Measurements from ENCODE around the gene LRIT3.
A peak's percentile ranks its signal among the peaks of the same experiment; 100 is the strongest.

Gene LRIT3

DNA sequence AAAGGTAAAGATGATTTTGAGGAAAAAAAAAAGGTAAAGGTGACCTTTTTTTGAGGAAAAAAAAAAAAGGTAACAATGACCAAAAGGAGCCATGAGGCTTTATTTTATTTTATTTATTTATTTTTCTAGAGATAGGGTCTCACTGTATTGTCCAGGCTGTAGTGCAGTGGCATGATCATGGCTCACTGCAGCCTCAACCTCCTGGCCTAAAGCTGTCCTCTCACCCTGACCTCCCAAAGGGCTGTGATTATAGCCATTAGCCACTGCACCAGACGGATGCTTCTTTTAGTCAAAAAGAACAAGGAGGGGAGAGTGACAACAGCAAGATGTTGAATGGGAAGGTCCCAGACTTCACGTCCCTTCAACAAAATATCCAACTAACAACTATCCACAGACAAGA is 30.4 kb downstream of the LRIT3 start:
- no peaks in the 10 kb centered on the region for H3K36me3 ChIP-seq (ENCODE audit: control insufficient read depth in 4 of 4, insufficient read depth in 4 of 4, low read length in 3 of 4)
- WGBS (ENCODE audit: insufficient coverage): no CpG with 5 or more reads among the region's 2 CpGs
- no peak for DNase-seq
- H3K9me3 ChIP-seq (ENCODE audit: control extremely low read depth in 1 of 5, control insufficient read depth in 4 of 5, insufficient read depth in 2 of 5, low read depth in 1 of 5, low read length in 4 of 5): no peaks in the 10 kb centered on the region
- no peaks in the 10 kb centered on the region for H3K27me3 ChIP-seq (replicated peaks in 2 of 5; ENCODE audit: control insufficient read depth in 4 of 5, insufficient read depth in 5 of 5, low read length in 4 of 5)
- POLR2A ChIA-PET: interaction anchor here (0.6 kb wide), 1 partner anchor 26 kb away, joined by 3 read pairs; no protein-coding TSS in a partner anchor
- CTCF ChIA-PET: no interaction called here
- H3K27ac ChIP-seq (ENCODE audit: insufficient read depth in 1 of 2, low read depth in 1 of 2, low read length in 2 of 2, poor library complexity in 1 of 2, severe bottlenecking in 2 of 2): no peak overlapping the region
- H3K4me1 ChIP-seq (ENCODE audit: control extremely low read depth in 1 of 4, control insufficient read depth in 4 of 4, insufficient read depth in 4 of 4, low read length in 3 of 4): no peaks in the 10 kb centered on the region
- H3K4me3 ChIP-seq (ENCODE audit: control insufficient read depth in 1 of 7, extremely low read depth in 1 of 7, insufficient read depth in 4 of 7, low read depth in 2 of 7, low read length in 6 of 7): no peak overlapping the region

DNA sequence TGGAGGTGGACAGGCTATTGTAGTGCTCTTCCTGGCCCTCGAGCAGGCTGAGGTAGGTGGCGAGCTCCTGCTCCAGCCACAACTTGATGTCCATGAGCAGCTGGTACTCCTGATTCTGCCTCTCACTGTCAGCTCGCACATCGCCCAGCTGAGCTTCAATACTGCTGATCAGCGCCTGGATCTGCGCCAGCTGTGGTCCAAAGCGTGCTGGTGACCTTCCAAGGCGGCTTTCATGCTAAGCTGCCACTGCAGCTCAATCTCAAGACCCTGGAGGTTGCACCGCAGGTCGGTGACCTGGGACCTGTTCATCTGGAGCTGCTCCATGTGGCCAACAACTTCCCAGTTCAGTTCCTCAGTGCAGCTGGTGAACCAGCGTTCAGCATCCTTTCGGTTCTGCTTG is 31.2 kb downstream of the LRIT3 start:
- Histone ChIP-seq H3K27ac (ENCODE audit: insufficient read depth in 1 of 2, low read depth in 1 of 2, low read length in 2 of 2, poor library complexity in 1 of 2, severe bottlenecking in 2 of 2) (no peak overlapping the region), H3K4me3 (ENCODE audit: control insufficient read depth in 1 of 7, extremely low read depth in 1 of 7, insufficient read depth in 4 of 7, low read depth in 2 of 7, low read length in 6 of 7) (no peak overlapping the region), H3K9me3 (ENCODE audit: control extremely low read depth in 1 of 5, control insufficient read depth in 4 of 5, insufficient read depth in 2 of 5, low read depth in 1 of 5, low read length in 4 of 5) (no peaks in the 10 kb centered on the region), H3K27me3 (replicated peaks in 2 of 5; ENCODE audit: control insufficient read depth in 4 of 5, insufficient read depth in 5 of 5, low read length in 4 of 5) (no peaks in the 10 kb centered on the region), H3K36me3 (ENCODE audit: control insufficient read depth in 4 of 4, insufficient read depth in 4 of 4, low read length in 3 of 4) (no peaks in the 10 kb centered on the region), H3K4me1 (ENCODE audit: control extremely low read depth in 1 of 4, control insufficient read depth in 4 of 4, insufficient read depth in 4 of 4, low read length in 3 of 4) (no peaks in the 10 kb centered on the region)
- DNase-seq: no peak
- ChIA-PET CTCF (no interaction called here), POLR2A (no interaction called here)
- 92% methylated on average over 12 of the region's 12 CpGs for WGBS (ENCODE audit: insufficient coverage)

GRCh38 chr4:109879636-109880314 is 31.9 kb downstream of the LRIT3 start:
- no peak overlapping the region for H3K4me3 ChIP-seq (ENCODE audit: control insufficient read depth in 1 of 7, extremely low read depth in 1 of 7, insufficient read depth in 4 of 7, low read depth in 2 of 7, low read length in 6 of 7)
- no peaks in the 10 kb centered on the region for H3K27me3 ChIP-seq (replicated peaks in 2 of 5; ENCODE audit: control insufficient read depth in 4 of 5, insufficient read depth in 5 of 5, low read length in 4 of 5)
- H3K9me3 ChIP-seq (ENCODE audit: control extremely low read depth in 1 of 5, control insufficient read depth in 4 of 5, insufficient read depth in 2 of 5, low read depth in 1 of 5, low read length in 4 of 5): no peaks in the 10 kb centered on the region
- H3K4me1 ChIP-seq (ENCODE audit: control extremely low read depth in 1 of 4, control insufficient read depth in 4 of 4, insufficient read depth in 4 of 4, low read length in 3 of 4): no peaks in the 10 kb centered on the region
- ChIA-PET POLR2A (no interaction called here), CTCF (no interaction called here)
- no peak for DNase-seq
- WGBS (ENCODE audit: insufficient coverage): 96% methylated on average over 7 of the region's 7 CpGs
- no peak overlapping the region for H3K27ac ChIP-seq (ENCODE audit: insufficient read depth in 1 of 2, low read depth in 1 of 2, low read length in 2 of 2, poor library complexity in 1 of 2, severe bottlenecking in 2 of 2)
- H3K36me3 ChIP-seq (ENCODE audit: control insufficient read depth in 4 of 4, insufficient read depth in 4 of 4, low read length in 3 of 4): no peaks in the 10 kb centered on the region

GRCh38 chr4:109886303-109886702 is 38.4 kb downstream of the LRIT3 start:
- POLR2A ChIA-PET: no interaction called here
- H3K4me3 ChIP-seq (ENCODE audit: control insufficient read depth in 1 of 7, extremely low read depth in 1 of 7, insufficient read depth in 4 of 7, low read depth in 2 of 7, low read length in 6 of 7): no peak overlapping the region
- H3K36me3 ChIP-seq (ENCODE audit: control insufficient read depth in 4 of 4, insufficient read depth in 4 of 4, low read length in 3 of 4): no peaks in the 10 kb centered on the region
- CTCF ChIA-PET: interaction anchor here (1.1 kb wide), 1 partner anchor 14 kb away, joined by 3 read pairs; no protein-coding TSS in a partner anchor
- no peaks in the 10 kb centered on the region for H3K9me3 ChIP-seq (ENCODE audit: control extremely low read depth in 1 of 5, control insufficient read depth in 4 of 5, insufficient read depth in 2 of 5, low read depth in 1 of 5, low read length in 4 of 5)
- no peak overlapping the region for H3K27ac ChIP-seq (ENCODE audit: insufficient read depth in 1 of 2, low read depth in 1 of 2, low read length in 2 of 2, poor library complexity in 1 of 2, severe bottlenecking in 2 of 2)
- H3K4me1 ChIP-seq (ENCODE audit: control extremely low read depth in 1 of 4, control insufficient read depth in 4 of 4, insufficient read depth in 4 of 4, low read length in 3 of 4): peaks cover 0 to 3% (median 1%) of the 10 kb centered on the region in 4 experiments
- DNase-seq: no peak
- no peaks in the 10 kb centered on the region for H3K27me3 ChIP-seq (replicated peaks in 2 of 5; ENCODE audit: control insufficient read depth in 4 of 5, insufficient read depth in 5 of 5, low read length in 4 of 5)

DNA sequence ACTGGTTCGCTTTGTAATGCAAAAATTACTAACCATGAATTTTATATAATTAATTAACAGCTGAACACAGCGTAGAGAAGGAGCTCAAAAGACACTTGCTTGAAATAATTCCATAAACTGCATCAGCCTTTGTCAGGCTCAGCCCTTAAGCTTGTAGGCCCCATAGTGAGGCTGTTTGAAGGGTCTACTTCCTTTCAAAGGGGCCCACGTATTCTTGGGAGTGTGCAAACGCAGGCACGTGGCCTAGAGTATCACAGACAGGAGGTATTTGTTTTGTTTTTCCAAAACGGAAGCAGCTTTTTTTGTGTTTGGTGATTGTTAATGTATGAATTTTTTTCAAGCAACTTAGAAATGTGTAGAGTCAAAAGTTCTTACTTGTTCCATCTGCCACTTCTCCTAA is 39.2 kb downstream of the LRIT3 start:
- ChIA-PET POLR2A (interaction anchor here (0.5 kb wide), 1 partner anchor 29 kb away, joined by 3 read pairs; no protein-coding TSS in a partner anchor), CTCF (interaction anchor here (1.1 kb wide), 1 partner anchor 15 kb away, joined by 3 read pairs; no protein-coding TSS in a partner anchor)
- no peaks in the 10 kb centered on the region for H3K36me3 ChIP-seq (ENCODE audit: control insufficient read depth in 4 of 4, insufficient read depth in 4 of 4, low read length in 3 of 4)
- H3K4me3 ChIP-seq (ENCODE audit: control insufficient read depth in 1 of 7, extremely low read depth in 1 of 7, insufficient read depth in 4 of 7, low read depth in 2 of 7, low read length in 6 of 7): no peak overlapping the region
- no peaks in the 10 kb centered on the region for H3K27me3 ChIP-seq (replicated peaks in 2 of 5; ENCODE audit: control insufficient read depth in 4 of 5, insufficient read depth in 5 of 5, low read length in 4 of 5)
- 18% methylated on average over 2 of the region's 6 CpGs for WGBS (ENCODE audit: insufficient coverage)
- H3K4me1 ChIP-seq (ENCODE audit: control extremely low read depth in 1 of 4, control insufficient read depth in 4 of 4, insufficient read depth in 4 of 4, low read length in 3 of 4): peaks cover 0 to 3% (median 1%) of the 10 kb centered on the region in 4 experiments
- peak in 1 of 3 donors; percentile 9 for DNase-seq
- no peaks in the 10 kb centered on the region for H3K9me3 ChIP-seq (ENCODE audit: control extremely low read depth in 1 of 5, control insufficient read depth in 4 of 5, insufficient read depth in 2 of 5, low read depth in 1 of 5, low read length in 4 of 5)
- no peak overlapping the region for H3K27ac ChIP-seq (ENCODE audit: insufficient read depth in 1 of 2, low read depth in 1 of 2, low read length in 2 of 2, poor library complexity in 1 of 2, severe bottlenecking in 2 of 2)

DNA sequence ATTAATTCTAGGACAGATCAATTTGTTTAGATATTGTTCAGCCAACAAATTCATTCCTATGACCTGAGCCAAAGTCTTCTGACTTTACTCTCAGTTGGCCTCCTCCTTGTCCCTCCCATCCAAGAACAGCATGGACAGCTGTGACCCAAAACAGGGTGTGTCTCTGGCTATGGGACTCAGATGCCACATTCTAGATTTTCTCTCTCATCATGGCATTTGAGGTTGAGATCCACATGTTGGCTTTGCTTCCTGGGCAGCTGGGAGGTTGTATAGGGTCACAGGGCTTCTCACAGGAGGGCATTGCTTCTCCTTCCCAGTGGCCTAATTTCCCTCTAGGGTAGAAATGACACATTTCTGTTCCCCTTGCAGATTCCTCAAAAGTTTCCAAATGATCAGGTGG is 42.2 kb downstream of the LRIT3 start:
- no peak overlapping the region for H3K4me3 ChIP-seq (ENCODE audit: control insufficient read depth in 1 of 7, extremely low read depth in 1 of 7, insufficient read depth in 4 of 7, low read depth in 2 of 7, low read length in 6 of 7)
- H3K27ac ChIP-seq (ENCODE audit: insufficient read depth in 1 of 2, low read depth in 1 of 2, low read length in 2 of 2, poor library complexity in 1 of 2, severe bottlenecking in 2 of 2): no peak overlapping the region
- H3K27me3 ChIP-seq (replicated peaks in 2 of 5; ENCODE audit: control insufficient read depth in 4 of 5, insufficient read depth in 5 of 5, low read length in 4 of 5): no peaks in the 10 kb centered on the region
- no peak for DNase-seq
- peaks cover 0 to 3% (median 1%) of the 10 kb centered on the region in 4 experiments for H3K4me1 ChIP-seq (ENCODE audit: control extremely low read depth in 1 of 4, control insufficient read depth in 4 of 4, insufficient read depth in 4 of 4, low read length in 3 of 4)
- ChIA-PET CTCF (no interaction called here), POLR2A (no interaction called here)
- H3K36me3 ChIP-seq (ENCODE audit: control insufficient read depth in 4 of 4, insufficient read depth in 4 of 4, low read length in 3 of 4): no peaks in the 10 kb centered on the region
- no peaks in the 10 kb centered on the region for H3K9me3 ChIP-seq (ENCODE audit: control extremely low read depth in 1 of 5, control insufficient read depth in 4 of 5, insufficient read depth in 2 of 5, low read depth in 1 of 5, low read length in 4 of 5)

DNA sequence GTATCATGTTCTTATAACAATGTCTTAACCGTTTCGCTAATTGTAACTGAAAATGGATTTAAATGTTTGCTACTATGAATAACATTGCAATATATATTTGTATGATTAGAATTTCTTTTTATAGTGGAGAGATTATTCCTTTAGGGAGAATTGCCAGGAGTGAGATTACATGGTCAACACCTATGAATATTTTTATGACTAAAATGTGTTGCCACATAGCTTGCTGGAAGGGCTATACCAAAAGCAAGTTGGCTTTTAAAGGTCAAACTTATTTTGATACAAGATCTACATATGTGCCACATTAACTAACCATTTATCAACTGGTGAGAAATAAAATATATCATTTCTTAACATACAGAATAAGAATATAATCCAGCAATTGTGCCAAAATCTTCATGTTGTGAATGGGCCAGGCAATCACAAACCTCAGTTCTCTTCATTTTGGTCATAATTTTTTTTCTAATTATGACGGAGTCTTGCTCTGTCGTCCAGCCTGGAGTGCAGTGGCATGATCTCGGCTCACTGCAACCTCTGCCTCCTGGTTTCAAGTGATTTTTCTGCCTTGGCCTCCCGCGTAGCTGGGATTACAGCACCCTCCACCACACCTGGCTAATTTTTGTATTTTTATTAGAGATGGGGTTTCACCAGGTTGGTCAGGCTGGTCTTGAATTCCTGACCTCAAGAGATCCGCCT is 54.8 kb downstream of the LRIT3 start:
- Histone ChIP-seq H3K36me3 (ENCODE audit: control insufficient read depth in 4 of 4, insufficient read depth in 4 of 4, low read length in 3 of 4) (no peaks in the 10 kb centered on the region), H3K4me3 (ENCODE audit: control insufficient read depth in 1 of 7, extremely low read depth in 1 of 7, insufficient read depth in 4 of 7, low read depth in 2 of 7, low read length in 6 of 7) (no peak overlapping the region), H3K9me3 (ENCODE audit: control extremely low read depth in 1 of 5, control insufficient read depth in 4 of 5, insufficient read depth in 2 of 5, low read depth in 1 of 5, low read length in 4 of 5) (peaks cover 0 to 6% (median 4%) of the 10 kb centered on the region in 5 experiments), H3K27ac (ENCODE audit: insufficient read depth in 1 of 2, low read depth in 1 of 2, low read length in 2 of 2, poor library complexity in 1 of 2, severe bottlenecking in 2 of 2) (no peak overlapping the region), H3K4me1 (ENCODE audit: control extremely low read depth in 1 of 4, control insufficient read depth in 4 of 4, insufficient read depth in 4 of 4, low read length in 3 of 4) (no peaks in the 10 kb centered on the region), H3K27me3 (replicated peaks in 2 of 5; ENCODE audit: control insufficient read depth in 4 of 5, insufficient read depth in 5 of 5, low read length in 4 of 5) (no peaks in the 10 kb centered on the region)
- ChIA-PET CTCF (no interaction called here), POLR2A (no interaction called here)
- no peak for DNase-seq
- 96% methylated on average over 4 of the region's 8 CpGs for WGBS (ENCODE audit: insufficient coverage)

Data from common myeloid progenitor, CD34-positive (primary cell).